Tibial nerve (tissue), 4 donors: ENCODE data around the gene NOC4L.

Source experiments
- CTCF ChIP-seq, 5 experiments: fragments of 200-600 bp in 3 of 5; fragments of 450-650 bp in 2 of 5; sonication (generic) in 3 of 5; IDR thresholded peaks; one replicate each; pipeline ENCODE4 v1.5.1; 2016 to 2019; ENCODE audit warnings: antibody characterized with exemption in 5 of 5, mild to moderate bottlenecking in 3 of 5, moderate library complexity in 2 of 5
- EP300 ChIP-seq, 2 donors: sonication (generic); formaldehyde crosslinking; IDR thresholded peaks; one replicate each; pipeline ENCODE4 v1.6.1; 2017; ENCODE audit warnings: antibody characterized with exemption in 2 of 2, mild to moderate bottlenecking in 1 of 2
- POLR2A ChIP-seq, 2 donors: fragments of 450-650 bp; IDR thresholded peaks; one replicate each; pipeline ENCODE4 v1.6.1; 2017; ENCODE audit warnings: antibody characterized with exemption in 2 of 2, mild to moderate bottlenecking in 2 of 2, moderate library complexity in 2 of 2

- TF ChIP-seq EP300 (IDR thresholded peaks at IDR 0.05), result no peak
- no peak for TF ChIP-seq CTCF (IDR thresholded peaks at IDR 0.05)
- no peak for TF ChIP-seq POLR2A (IDR thresholded peaks at IDR 0.05)
These were observed 19.4 kb upstream of the NOC4L start for GRCh38 chr12:132124766-132125425.
